ENCODE measurements around the gene MAP4K2. TPM values are rescaled to one million over a fixed set of nuclear protein-coding genes. Genes with fewer than 3 reads are reported as not detected.

Gene MAP4K2
- total and polyA plus RNA-seq, 2 experiments from 2014 or later: 16.1 to 35.9 TPM

DNA sequence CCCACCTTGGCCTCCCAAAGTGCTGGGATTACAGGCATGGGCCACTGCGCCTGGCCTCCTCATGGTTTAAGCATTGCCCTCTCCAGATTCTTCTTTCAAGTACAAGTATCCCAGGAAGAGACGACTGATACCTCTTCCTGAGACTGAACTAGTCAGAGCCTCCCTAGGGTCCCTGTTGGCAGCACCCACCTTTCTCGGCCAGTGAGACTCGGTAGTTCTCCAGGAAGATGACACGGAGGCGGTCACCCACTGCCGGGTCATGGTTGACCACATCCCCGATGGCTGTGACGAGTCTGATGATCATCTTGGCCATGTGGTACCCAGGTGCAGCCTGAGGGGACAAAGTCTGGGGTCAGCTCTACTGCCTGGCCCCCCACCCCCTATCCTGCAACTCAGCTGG, 51.9 kb downstream of the MAP4K2 start:
- no peak for DNase-seq (ENCODE audit: low read depth in 1 of 2, low spot score in 1 of 2)
- Histone ChIP-seq H3K27me3 (no peaks in the 10 kb centered on the region), H3K9me3 (ENCODE audit: low read depth) (no peaks in the 10 kb centered on the region), H3K27ac (no peak overlapping the region), H3K4me1 (ENCODE audit: low read depth) (no peaks in the 10 kb centered on the region), H3K36me3 (peaks cover 25% of the 10 kb centered on the region), H3K4me3 (no peak overlapping the region)
- TF ChIP-seq, protein P1, sequence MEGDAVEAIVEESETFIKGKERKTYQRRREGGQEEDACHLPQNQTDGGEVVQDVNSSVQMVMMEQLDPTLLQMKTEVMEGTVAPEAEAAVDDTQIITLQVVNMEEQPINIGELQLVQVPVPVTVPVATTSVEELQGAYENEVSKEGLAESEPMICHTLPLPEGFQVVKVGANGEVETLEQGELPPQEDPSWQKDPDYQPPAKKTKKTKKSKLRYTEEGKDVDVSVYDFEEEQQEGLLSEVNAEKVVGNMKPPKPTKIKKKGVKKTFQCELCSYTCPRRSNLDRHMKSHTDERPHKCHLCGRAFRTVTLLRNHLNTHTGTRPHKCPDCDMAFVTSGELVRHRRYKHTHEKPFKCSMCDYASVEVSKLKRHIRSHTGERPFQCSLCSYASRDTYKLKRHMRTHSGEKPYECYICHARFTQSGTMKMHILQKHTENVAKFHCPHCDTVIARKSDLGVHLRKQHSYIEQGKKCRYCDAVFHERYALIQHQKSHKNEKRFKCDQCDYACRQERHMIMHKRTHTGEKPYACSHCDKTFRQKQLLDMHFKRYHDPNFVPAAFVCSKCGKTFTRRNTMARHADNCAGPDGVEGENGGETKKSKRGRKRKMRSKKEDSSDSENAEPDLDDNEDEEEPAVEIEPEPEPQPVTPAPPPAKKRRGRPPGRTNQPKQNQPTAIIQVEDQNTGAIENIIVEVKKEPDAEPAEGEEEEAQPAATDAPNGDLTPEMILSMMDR (IDR thresholded peaks at IDR 0.05; ENCODE audit: low read depth, low read length): no peak

DNA sequence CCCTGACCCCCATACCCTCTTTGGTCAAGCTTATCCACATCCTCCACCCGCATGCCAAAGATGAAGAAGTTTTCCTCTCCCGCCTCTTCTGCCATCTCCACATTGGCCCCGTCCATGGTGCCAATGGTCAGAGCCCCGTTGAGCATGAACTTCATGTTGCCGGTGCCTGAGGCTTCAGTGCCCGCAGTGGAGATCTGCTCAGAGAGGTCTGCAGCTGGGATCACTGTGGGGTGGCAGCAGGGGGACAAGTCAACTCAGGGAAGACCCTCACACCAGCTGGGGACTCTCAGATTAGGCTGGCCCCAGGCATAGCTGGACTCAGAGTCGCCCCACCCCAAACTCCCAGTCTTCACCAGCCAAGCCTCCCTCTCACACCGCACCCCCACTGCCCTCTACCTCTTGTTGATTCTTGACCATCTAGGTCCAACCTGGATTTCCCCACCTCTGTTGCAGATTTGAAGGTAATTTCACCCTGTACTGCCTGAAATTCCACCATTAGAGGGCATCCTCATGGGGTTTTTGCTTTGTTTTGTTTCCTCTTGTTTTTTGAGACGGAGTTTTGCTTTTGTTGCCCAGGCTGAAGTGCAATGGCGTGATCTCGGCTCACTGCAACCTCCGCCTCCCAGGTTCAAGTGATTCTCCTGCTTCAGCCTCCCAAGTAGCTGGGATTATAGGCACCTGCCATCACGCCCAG, 52.5 kb downstream of the MAP4K2 start:
- Histone ChIP-seq H3K4me3 (no peak overlapping the region), H3K9me3 (ENCODE audit: low read depth) (no peaks in the 10 kb centered on the region), H3K27me3 (no peaks in the 10 kb centered on the region), H3K36me3 (peaks cover 23% of the 10 kb centered on the region), H3K27ac (no peak overlapping the region), H3K4me1 (ENCODE audit: low read depth) (no peaks in the 10 kb centered on the region)
- TF ChIP-seq, protein P1 (IDR thresholded peaks at IDR 0.05; ENCODE audit: low read depth, low read length): no peak
- DNase-seq (ENCODE audit: low read depth in 1 of 2, low spot score in 1 of 2): no peak

DNA sequence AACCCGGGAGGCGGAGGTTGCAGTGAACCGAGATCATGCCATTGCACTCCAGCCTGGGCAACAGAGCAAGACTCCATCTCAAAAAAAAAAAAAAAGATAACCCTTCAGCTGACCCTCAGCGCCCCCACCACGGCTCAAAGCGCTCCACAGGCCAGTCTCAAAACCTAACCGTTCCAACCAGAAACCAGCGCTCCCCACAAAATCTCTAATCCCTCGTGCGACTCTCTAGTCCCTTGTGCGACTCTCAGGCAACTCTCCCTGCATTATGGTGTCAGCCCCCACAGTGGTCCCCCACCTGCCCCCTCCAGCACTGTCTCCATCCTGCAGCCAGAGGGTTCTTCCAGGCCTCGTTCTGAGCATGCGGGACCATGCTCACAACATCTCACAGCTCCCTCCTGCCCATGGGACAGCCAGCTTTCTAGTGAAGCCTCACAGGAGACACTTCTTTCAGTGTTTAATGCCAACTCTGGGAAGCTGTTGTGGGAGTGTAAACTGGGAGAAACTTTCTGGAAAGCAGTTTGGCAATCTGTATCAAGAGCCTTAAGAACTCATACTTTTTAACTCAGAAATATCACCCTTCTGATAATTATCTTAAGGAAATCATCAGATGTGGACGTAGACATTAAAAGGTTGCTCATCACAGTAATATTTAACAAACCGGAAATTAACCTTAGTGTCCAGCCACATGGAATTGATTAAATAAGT, 54.9 kb downstream of the MAP4K2 start:
- Histone ChIP-seq H3K27ac (no peak overlapping the region), H3K4me1 (ENCODE audit: low read depth) (peaks cover 5% of the 10 kb centered on the region), H3K9me3 (ENCODE audit: low read depth) (no peaks in the 10 kb centered on the region), H3K4me3 (no peak overlapping the region), H3K36me3 (peaks cover 22% of the 10 kb centered on the region), H3K27me3 (no peaks in the 10 kb centered on the region)
- DNase-seq (ENCODE audit: low read depth in 1 of 2, low spot score in 1 of 2): peak in 1 of 2 donors; percentile 27
- TF ChIP-seq, protein P1 (IDR thresholded peaks at IDR 0.05; ENCODE audit: low read depth, low read length): no peak

DNA sequence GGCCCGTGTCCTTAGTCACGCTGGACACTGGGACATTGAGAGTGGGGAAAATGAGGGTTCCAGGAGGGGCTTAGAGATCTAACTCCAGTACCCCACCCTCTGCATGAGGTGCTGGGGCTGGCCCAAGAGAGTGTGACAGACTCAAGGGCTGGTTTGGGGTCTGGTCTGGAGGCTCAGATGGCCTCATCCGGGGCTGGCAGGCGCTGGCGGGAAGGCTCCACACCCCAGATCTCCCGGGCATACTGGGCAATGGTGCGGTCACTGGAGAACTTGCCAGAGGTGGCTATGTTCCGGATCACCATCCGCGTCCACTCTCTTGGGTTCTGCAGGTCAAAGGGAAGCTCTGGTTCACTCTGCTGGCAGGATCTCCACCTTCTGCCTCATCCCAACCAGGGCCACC, 56.5 kb downstream of the MAP4K2 start:
- DNase-seq (ENCODE audit: low read depth in 1 of 2, low spot score in 1 of 2): no peak
- no peaks in the 10 kb centered on the region for H3K9me3 ChIP-seq (ENCODE audit: low read depth)
- no peak overlapping the region for H3K4me3 ChIP-seq
- H3K4me1 ChIP-seq (ENCODE audit: low read depth): peaks cover 5% of the 10 kb centered on the region
- peak overlapping the region; percentile 61 for H3K27ac ChIP-seq
- TF ChIP-seq, protein P1 (IDR thresholded peaks at IDR 0.05; ENCODE audit: low read depth, low read length): no peak
- peaks cover 10% of the 10 kb centered on the region for H3K36me3 ChIP-seq
- H3K27me3 ChIP-seq: peaks cover 12% of the 10 kb centered on the region

DNA sequence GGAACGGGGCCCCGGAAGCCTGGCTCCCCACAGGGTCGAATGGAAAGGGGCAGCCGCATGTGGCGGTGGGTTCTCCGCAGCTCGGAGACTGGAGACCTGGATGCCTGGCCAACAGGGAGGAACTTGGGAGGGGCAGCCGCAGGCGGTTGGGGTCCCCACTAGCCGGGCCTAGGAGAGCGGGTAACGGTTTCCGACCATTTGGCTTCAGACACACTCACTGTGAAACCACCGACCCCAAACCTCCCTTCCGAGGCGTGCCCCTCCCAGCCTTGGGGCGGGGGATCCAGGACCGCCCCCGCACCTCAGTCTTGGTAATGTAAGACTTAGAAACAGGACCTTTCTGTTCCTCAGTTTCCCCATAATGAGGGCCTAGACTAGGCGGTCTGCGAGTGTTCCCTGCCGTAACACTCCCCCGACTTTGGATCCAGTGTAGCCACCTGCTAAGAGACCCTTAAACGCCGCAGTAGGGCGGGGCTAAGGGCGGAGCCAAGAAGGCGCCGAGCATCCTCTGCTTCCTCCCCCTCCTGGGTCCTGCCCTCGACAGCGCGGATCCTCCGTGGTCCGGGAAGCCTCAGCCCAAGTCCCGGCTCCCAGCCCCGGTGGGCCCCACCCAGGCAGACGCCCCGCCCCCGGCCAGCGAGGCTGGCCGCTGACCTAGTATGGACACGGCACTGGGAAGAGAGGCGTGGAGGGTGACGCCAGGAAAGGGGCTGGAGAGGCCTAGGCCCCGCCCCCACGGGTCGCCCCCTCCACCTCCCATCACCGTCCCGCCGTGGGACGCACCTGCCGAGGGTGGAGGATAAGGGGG, 57.3 kb downstream of the MAP4K2 start:
- H3K27ac ChIP-seq: peak overlapping the region; percentile 61
- peaks cover 6% of the 10 kb centered on the region for H3K36me3 ChIP-seq
- peak overlapping the region; percentile 47 for H3K4me3 ChIP-seq
- H3K27me3 ChIP-seq: peaks cover 20% of the 10 kb centered on the region
- no peaks in the 10 kb centered on the region for H3K9me3 ChIP-seq (ENCODE audit: low read depth)
- peaks cover 5% of the 10 kb centered on the region for H3K4me1 ChIP-seq (ENCODE audit: low read depth)
- DNase-seq (ENCODE audit: low read depth in 1 of 2, low spot score in 1 of 2): peak; percentile 75 to 91
- TF ChIP-seq, protein P1 (IDR thresholded peaks at IDR 0.05; ENCODE audit: low read depth, low read length): no peak
